Upper lobe of right lung (tissue), 1 donor: ENCODE results near the gene ANKLE1. TPM values are rescaled to one million over a fixed set of nuclear protein-coding genes. Genes with fewer than 3 reads are reported as not detected.

Source experiments
- ATAC-seq: fragments of 200-7000 bp; cut with Tn5 transposase; one replicate; pipeline ENCODE4 v1.9.1; 2020; ENCODE audit warnings: mild to moderate bottlenecking, moderate library complexity
- DNase-seq: peaks from one replicate; pipeline ENCODE4 v3.0.0-alpha.2; 2020
- H3K27ac ChIP-seq: fragments of 200-600 bp; one replicate; pipeline ENCODE4 v1.8.0; 2022
- H3K27me3 ChIP-seq: fragments of 200-600 bp; one replicate; pipeline ENCODE4 v1.8.0; 2022; ENCODE audit warnings: mild to moderate bottlenecking
- H3K36me3 ChIP-seq: fragments of 200-600 bp; one replicate; pipeline ENCODE4 v1.8.0; 2022
- H3K4me1 ChIP-seq: fragments of 200-600 bp; one replicate; pipeline ENCODE4 v1.8.0; 2022
- H3K4me3 ChIP-seq: fragments of 200-600 bp; one replicate; pipeline ENCODE4 v1.8.0; 2022; ENCODE audit warnings: mild to moderate bottlenecking
- H3K9me3 ChIP-seq: fragments of 200-600 bp; one replicate; pipeline ENCODE4 v1.8.0; 2022
- CTCF ChIP-seq: fragments of 200-600 bp; IDR thresholded peaks from one replicate; pipeline ENCODE4 v1.8.0; 2022; ENCODE audit warnings: antibody characterized with exemption
- intact Hi-C: fragments of 100-400 bp; cut with DNase I; formaldehyde crosslinking; loops from one replicate; pipeline ENCODE4 v1.11.0; 2022
- total RNA-seq: library from RNA; stranded (reverse); fragmentation: NEBNext Ultra II Directional; extraction: Animal tissue kit (Norgen Biotek cat#: 25700); gene quantifications from one replicate; pipeline ENCODE4 v1.2.1, GENCODE V29; 2021
- donor health status: DM: no; HTN: yes; CAD: no; lungs with severe emphysema.

Gene ANKLE1
- total RNA-seq, 1 donor from 2014 or later: 0.64 TPM

DNA sequence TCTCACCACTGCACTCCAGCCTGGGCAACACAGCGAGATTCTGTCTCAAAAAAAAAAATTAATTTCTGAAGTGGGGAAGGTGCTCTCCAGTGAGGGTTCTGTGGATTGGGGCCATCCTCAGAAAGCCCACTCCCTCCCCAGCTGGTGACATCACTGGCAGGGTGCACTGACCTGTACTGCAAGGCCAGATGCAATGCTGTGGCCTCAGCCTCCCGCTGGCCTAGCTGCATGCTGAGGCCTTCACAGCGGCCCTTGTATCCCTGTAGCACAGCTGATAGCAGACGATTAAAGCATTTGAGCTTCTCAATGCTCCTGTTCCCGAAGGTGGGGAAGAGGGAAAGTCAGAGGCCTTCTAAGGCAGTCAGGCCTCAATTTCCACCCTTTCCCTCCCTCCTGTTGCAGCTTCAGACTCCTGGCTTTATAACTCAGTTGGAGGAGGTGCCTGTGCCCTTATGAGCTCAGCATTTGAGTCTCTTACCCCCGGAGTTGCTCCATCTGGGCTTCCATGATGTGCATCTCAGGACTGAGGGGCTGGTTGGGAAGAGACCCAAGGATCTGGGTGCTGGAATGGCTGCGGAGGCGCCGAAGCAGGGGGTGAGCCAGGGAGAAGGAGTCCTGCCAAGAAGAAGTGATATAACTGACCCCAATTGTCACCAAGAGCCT is 22.5 kb upstream of the ANKLE1 start:
- ATAC-seq (no peak), DNase-seq (no peak)
- Histone ChIP-seq H3K27me3 (no peaks in the 10 kb centered on the region), H3K9me3 (no peaks in the 10 kb centered on the region), H3K36me3 (no peaks in the 10 kb centered on the region), H3K27ac (no peak overlapping the region), H3K4me3 (no peak overlapping the region), H3K4me1 (no peaks in the 10 kb centered on the region)
- intact Hi-C loops: no loop called here
- TF ChIP-seq CTCF: no peak

- intact Hi-C loops: no loop called here
Observed at GRCh38 chr19:17259934-17260333, 21.8 kb upstream of the ANKLE1 start.

GRCh38 chr19:17260842-17261325 is 20.8 kb upstream of the ANKLE1 start:
- Histone ChIP-seq H3K4me1 (no peaks in the 10 kb centered on the region), H3K9me3 (no peaks in the 10 kb centered on the region), H3K27ac (no peak overlapping the region), H3K36me3 (no peaks in the 10 kb centered on the region), H3K4me3 (no peak overlapping the region), H3K27me3 (no peaks in the 10 kb centered on the region)
- ATAC-seq (peak; percentile 97), DNase-seq (peak; percentile 94)
- peak; percentile 97 for TF ChIP-seq CTCF
- intact Hi-C loops: no loop called here

More at GRCh38 chr19:17259934-17260333, 21.8 kb upstream of the ANKLE1 start:
- Histone ChIP-seq H3K27me3 (no peaks in the 10 kb centered on the region), H3K4me1 (no peaks in the 10 kb centered on the region), H3K4me3 (no peak overlapping the region), H3K27ac (no peak overlapping the region), H3K36me3 (no peaks in the 10 kb centered on the region), H3K9me3 (no peaks in the 10 kb centered on the region)
- ATAC-seq: no peak
- no peak for TF ChIP-seq CTCF
- DNase-seq: no peak

GRCh38 chr19:17262557-17262956 is 19.1 kb upstream of the ANKLE1 start:
- no peaks in the 10 kb centered on the region for H3K27me3 ChIP-seq
- TF ChIP-seq CTCF: no peak
- H3K4me1 ChIP-seq: no peaks in the 10 kb centered on the region
- no peaks in the 10 kb centered on the region for H3K36me3 ChIP-seq
- no peaks in the 10 kb centered on the region for H3K9me3 ChIP-seq
- no peak for ATAC-seq
- no peak for DNase-seq
- H3K27ac ChIP-seq: no peak overlapping the region
- intact Hi-C loops: no loop called here
- H3K4me3 ChIP-seq: peak overlapping the region; percentile 52

DNA sequence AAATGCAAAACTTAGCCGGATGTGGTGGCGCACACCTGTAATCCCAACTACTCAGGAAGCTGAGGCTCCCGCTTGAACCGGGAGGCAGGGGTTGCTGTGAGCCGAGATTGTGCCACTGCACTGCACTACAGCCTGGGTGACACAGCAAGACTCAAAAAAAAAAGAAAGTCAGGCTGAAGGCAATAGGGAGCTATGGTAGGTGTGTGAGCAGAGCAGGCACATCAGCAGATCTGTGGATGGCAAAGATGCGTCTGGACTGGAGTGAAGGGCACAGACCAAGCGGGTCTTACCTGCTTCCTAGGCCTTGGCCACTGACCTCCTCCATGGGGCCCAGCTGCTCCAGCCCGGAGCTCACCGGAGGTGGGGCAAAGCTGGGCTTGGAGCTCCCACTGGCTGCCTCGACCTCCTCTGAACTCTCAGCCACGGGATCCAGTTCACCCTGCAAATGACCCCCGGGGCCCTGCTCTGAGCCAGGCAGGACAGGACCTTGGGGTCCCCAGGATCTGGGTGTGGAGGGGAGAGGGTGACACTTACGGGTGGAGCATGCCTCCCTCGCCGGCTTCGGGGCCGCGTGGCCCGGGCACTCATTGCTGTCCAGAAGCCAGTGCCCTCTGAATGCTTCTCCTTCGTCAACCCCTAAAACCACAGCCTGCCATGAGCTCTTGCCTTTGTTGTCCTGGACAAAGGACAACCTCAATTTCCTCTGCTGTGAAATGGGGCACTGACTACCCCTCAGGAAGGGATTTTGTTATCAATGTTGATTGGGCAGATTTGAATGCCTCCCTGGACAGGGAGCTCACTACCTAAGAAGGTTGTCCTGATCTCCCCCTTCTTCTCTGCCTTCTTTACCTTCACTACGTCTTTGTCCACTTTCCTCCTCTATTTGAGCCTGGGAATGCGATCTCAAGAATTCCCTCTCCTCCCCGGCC is 17.7 kb upstream of the ANKLE1 start:
- Histone ChIP-seq H3K27me3 (no peaks in the 10 kb centered on the region), H3K36me3 (peaks cover 4% of the 10 kb centered on the region), H3K4me3 (peak overlapping the region; percentile 52), H3K4me1 (peaks cover 6% of the 10 kb centered on the region), H3K9me3 (no peaks in the 10 kb centered on the region), H3K27ac (peak overlapping the region; percentile 78)
- no peak for DNase-seq
- no peak for ATAC-seq
- intact Hi-C loops: no loop called here
- TF ChIP-seq CTCF: no peak
